SU-DHL-6 (cell line): ENCODE measurements around the gene HK2.

Experiments used
- H2AFZ ChIP-seq: fragments of 200-600 bp; sonication (generic); 2 replicates; pipeline ENCODE4 v1.6.1; 2014; ENCODE audit warnings: low read depth, mild to moderate bottlenecking, moderate library complexity, mixed read lengths, antibody characterized with exemption, low read length; ENCODE audit not compliant: severe bottlenecking
- H3F3A ChIP-seq: fragments of 200-600 bp; shearing (Covaris generic); 2 replicates; pipeline ENCODE4 v1.6.0; 2016; ENCODE audit warnings: antibody characterized with exemption, mild to moderate bottlenecking; ENCODE audit not compliant: insufficient read depth
- H3K27ac ChIP-seq: fragments of 200-600 bp; sonication (generic); 2 replicates; pipeline ENCODE4 v1.5.1; 2016; ENCODE audit warnings: low read depth, mild to moderate bottlenecking, low read length, moderate library complexity, mixed read lengths
- H3K27me3 ChIP-seq: fragments of 200-600 bp; sonication (generic), shearing (Covaris generic); 2 replicates; pipeline ENCODE4 v1.6.0; 2014; ENCODE audit warnings: mild to moderate bottlenecking, low read length
- H3K36me3 ChIP-seq: fragments of 200-600 bp; sonication (generic); 2 replicates; pipeline ENCODE4 v1.6.1; 2014; ENCODE audit warnings: mild to moderate bottlenecking, low read length, mixed read lengths
- H3K4me2 ChIP-seq: fragments of 300-600, 200-600 bp; shearing (Covaris generic), sonication (generic); 2 replicates; pipeline ENCODE4 v1.6.0; 2014; ENCODE audit warnings: low read length, low read depth, mild to moderate bottlenecking; ENCODE audit not compliant: poor library complexity, severe bottlenecking
- H3K4me3 ChIP-seq: fragments of 200-600 bp; sonication (generic); 2 replicates; pipeline ENCODE4 v1.5.1; 2014; ENCODE audit warnings: antibody characterized with exemption, low read length, mild to moderate bottlenecking, mixed read lengths; ENCODE audit not compliant: insufficient read depth, poor library complexity, severe bottlenecking
- H3K79me2 ChIP-seq: fragments of 200-600 bp; sonication (generic); 2 replicates; pipeline ENCODE4 v1.6.1; 2014; ENCODE audit warnings: mild to moderate bottlenecking, low read length, moderate library complexity; ENCODE audit not compliant: insufficient read depth
- H3K9ac ChIP-seq: fragments of 200-600 bp; sonication (generic); 2 replicates; pipeline ENCODE4 v1.7.0; 2014; ENCODE audit warnings: mild to moderate bottlenecking, low read length
- H3K9me2 ChIP-seq: fragments of 200-600 bp; sonication (generic); replicated peaks from 2 replicates; pipeline ENCODE4 v1.6.1; 2014; ENCODE audit warnings: low read length; ENCODE audit not compliant: insufficient read depth
- H3K9me3 ChIP-seq: fragments of 200-600 bp; sonication (generic); 2 replicates; pipeline ENCODE4 v1.6.1; 2014; ENCODE audit warnings: low read length, mixed read lengths; ENCODE audit not compliant: insufficient read depth
- H4K20me1 ChIP-seq: fragments of 200-600 bp; sonication (generic); 2 replicates; pipeline ENCODE4 v1.6.1; 2014; ENCODE audit warnings: low read depth, mild to moderate bottlenecking, antibody characterized with exemption, low read length, moderate library complexity, mixed read lengths
- EZH2phosphoT487 ChIP-seq: fragments of 200-600 bp; sonication (generic), shearing (Covaris generic); conservative IDR thresholded peaks from 2 replicates; pipeline ENCODE4 v1.6.1; 2018; ENCODE audit warnings: mild to moderate bottlenecking, antibody characterized with exemption, low read length, moderate library complexity, mixed read lengths
- TF ChIP-seq, protein P1 (sequence below): fragments of 200-600 bp; sonication (generic); IDR thresholded peaks from one replicate; pipeline ENCODE4 v1.5.1; 2017; ENCODE audit warnings: antibody characterized with exemption, mild to moderate bottlenecking, low read length, moderate library complexity; ENCODE audit not compliant: insufficient read depth, poor library complexity, severe bottlenecking

The HK2 gene

GRCh38 chr2:74847070-74847858 is 13.3 kb downstream of the HK2 start:
- no peak overlapping the region for H3K9ac ChIP-seq
- H3K9me3 ChIP-seq: no peaks in the 10 kb centered on the region
- no peak overlapping the region for H3K27ac ChIP-seq
- H3K4me3 ChIP-seq: no peak overlapping the region
- H2AFZ ChIP-seq: no peak overlapping the region
- no peaks in the 10 kb centered on the region for H3K36me3 ChIP-seq
- H3K4me2 ChIP-seq: no peak overlapping the region
- TF ChIP-seq, protein P1, sequence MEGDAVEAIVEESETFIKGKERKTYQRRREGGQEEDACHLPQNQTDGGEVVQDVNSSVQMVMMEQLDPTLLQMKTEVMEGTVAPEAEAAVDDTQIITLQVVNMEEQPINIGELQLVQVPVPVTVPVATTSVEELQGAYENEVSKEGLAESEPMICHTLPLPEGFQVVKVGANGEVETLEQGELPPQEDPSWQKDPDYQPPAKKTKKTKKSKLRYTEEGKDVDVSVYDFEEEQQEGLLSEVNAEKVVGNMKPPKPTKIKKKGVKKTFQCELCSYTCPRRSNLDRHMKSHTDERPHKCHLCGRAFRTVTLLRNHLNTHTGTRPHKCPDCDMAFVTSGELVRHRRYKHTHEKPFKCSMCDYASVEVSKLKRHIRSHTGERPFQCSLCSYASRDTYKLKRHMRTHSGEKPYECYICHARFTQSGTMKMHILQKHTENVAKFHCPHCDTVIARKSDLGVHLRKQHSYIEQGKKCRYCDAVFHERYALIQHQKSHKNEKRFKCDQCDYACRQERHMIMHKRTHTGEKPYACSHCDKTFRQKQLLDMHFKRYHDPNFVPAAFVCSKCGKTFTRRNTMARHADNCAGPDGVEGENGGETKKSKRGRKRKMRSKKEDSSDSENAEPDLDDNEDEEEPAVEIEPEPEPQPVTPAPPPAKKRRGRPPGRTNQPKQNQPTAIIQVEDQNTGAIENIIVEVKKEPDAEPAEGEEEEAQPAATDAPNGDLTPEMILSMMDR: no peak
- TF ChIP-seq EZH2phosphoT487: no peak
- peaks cover 100% of the 10 kb centered on the region for H3K79me2 ChIP-seq
- peaks cover 15% of the 10 kb centered on the region for H4K20me1 ChIP-seq
- H3K27me3 ChIP-seq: no peaks in the 10 kb centered on the region
- peaks cover 25% of the 10 kb centered on the region; the same call in 1 of the 2 replicates for H3F3A ChIP-seq
- no peaks in the 10 kb centered on the region for H3K9me2 ChIP-seq

DNA sequence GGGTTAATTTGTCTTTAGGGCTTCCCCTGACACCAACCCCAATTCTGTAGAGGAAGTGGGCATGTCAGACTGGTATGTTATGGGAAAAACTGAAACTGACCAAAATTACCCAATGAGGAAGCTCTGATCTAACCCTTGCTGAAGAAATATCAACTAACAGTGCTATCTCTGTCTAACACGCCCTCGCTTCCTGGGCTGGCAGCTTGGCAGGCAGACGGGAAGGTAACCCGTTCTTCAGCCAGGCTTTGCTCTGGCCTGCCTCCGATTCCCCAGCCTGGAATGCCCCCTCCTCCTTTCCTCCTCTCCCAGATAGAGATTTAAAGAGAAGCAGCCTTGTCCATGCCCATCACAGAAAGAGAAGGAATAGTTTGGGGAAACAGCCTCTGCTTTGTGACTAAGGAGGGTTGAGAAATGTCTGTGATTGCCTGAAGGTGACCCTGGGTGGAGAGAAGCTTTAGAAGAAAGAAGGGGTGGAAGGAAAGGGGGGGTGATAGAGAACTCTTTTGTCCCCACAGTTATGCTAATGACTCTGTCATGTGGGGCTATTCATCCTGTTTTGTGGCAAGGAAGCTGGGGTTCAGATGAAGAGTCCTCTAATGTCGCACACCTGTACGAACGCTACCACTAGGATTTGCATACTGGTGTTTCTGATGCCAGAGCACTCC is 15.4 kb downstream of the HK2 start:
- peak overlapping the region; percentile 83 for H3K27ac ChIP-seq
- no peaks in the 10 kb centered on the region for H3K9me2 ChIP-seq
- H3K79me2 ChIP-seq: peaks cover 97% of the 10 kb centered on the region
- peak overlapping the region; percentile 14 for H3K4me3 ChIP-seq
- no peaks in the 10 kb centered on the region for H3K27me3 ChIP-seq
- no peak overlapping the region for H2AFZ ChIP-seq
- peaks cover 15% of the 10 kb centered on the region for H4K20me1 ChIP-seq
- no peak for TF ChIP-seq EZH2phosphoT487
- TF ChIP-seq, protein P1: no peak
- peak overlapping the region; percentile 46 for H3K9ac ChIP-seq
- H3K4me2 ChIP-seq: peak overlapping the region; percentile 66
- peaks cover 25% of the 10 kb centered on the region; the same call in 1 of the 2 replicates for H3F3A ChIP-seq
- no peaks in the 10 kb centered on the region for H3K9me3 ChIP-seq
- no peaks in the 10 kb centered on the region for H3K36me3 ChIP-seq

- Histone ChIP-seq H3K27ac (no peak overlapping the region), H3K4me2 (no peak overlapping the region), H3K36me3 (no peaks in the 10 kb centered on the region)
Observed at GRCh38 chr2:74850496-74851190, 16.7 kb downstream of the HK2 start.

More at GRCh38 chr2:74850496-74851190, 16.7 kb downstream of the HK2 start:
- Histone ChIP-seq H3F3A (peaks cover 25% of the 10 kb centered on the region; the same call in 1 of the 2 replicates), H3K9me3 (no peaks in the 10 kb centered on the region), H3K9me2 (no peaks in the 10 kb centered on the region), H3K4me3 (no peak overlapping the region), H3K27me3 (no peaks in the 10 kb centered on the region), H2AFZ (no peak overlapping the region), H4K20me1 (peaks cover 15% of the 10 kb centered on the region), H3K79me2 (peaks cover 90% of the 10 kb centered on the region), H3K9ac (no peak overlapping the region)
- TF ChIP-seq, protein P1: no peak
- TF ChIP-seq EZH2phosphoT487: no peak
